GM12878 (cell line): ENCODE data around the gene VIT. TPM values are rescaled to one million over a fixed set of nuclear protein-coding genes. Genes with fewer than 3 reads are reported as not detected.

Source experiments
- ATAC-seq: fragments of 200-7000 bp; cut with Tn5 transposase; 3 replicates; pipeline ENCODE4 v1.9.1; 2020; ENCODE audit warnings: mild to moderate bottlenecking, moderate library complexity
- BruUV-seq: library from RNA; stranded (reverse); fragments of 400-500 nt; replicated peaks from 2 replicates; lab custom pipeline; 2021; lab: Mats Ljungman, UMichigan
- CTCF ChIA-PET: fragments of 300-600 bp; sonication (Branson Sonifier 250); formaldehyde crosslinking; extraction: SDS; loops from one replicate; lab custom pipeline; 2021; ENCODE audit warnings: inconsistent platforms; lab: Yijun Ruan, JAX
- POLR2A ChIA-PET: fragments of 350-600 bp; formaldehyde crosslinking; extraction: SDS; loops from one replicate; lab custom pipeline; 2021; ENCODE audit warnings: inconsistent platforms; lab: Charles Lee
- RAD21 ChIA-PET: fragments of 300-600 bp; sonication (Branson Sonifier 250); formaldehyde crosslinking; loops from one replicate; lab custom pipeline; 2023; ENCODE audit warnings: antibody characterized with exemption; ENCODE audit not compliant: unreplicated experiment; lab: Charles Lee
- SMC1A ChIA-PET: fragments of 300-600 bp; sonication (Branson Sonifier 250); formaldehyde crosslinking; loops from one replicate; lab custom pipeline; 2023; ENCODE audit not compliant: unreplicated experiment, uncharacterized antibody; lab: Charles Lee
- DNase-seq: peaks from one replicate; pipeline ENCODE4 v3.0.0-alpha.2; 2011; ENCODE audit warnings: low read depth, low spot score
- FAIRE-seq: peaks from 3 replicates; lab custom pipeline; 2011; peaks lifted over from hg19 to GRCh38; lab: Jason Lieb, UNC
- H2AFZ ChIP-seq: 2 replicates; pipeline ENCODE4 v1.6.0; 2011; ENCODE audit warnings: low read depth, low read length, control low read depth; ENCODE audit not compliant: control insufficient read depth
- H3K27ac ChIP-seq: 2 replicates; pipeline ENCODE4 v1.5.1; 2011; ENCODE audit warnings: control low read depth; ENCODE audit not compliant: control insufficient read depth, insufficient read depth
- H3K27me3 ChIP-seq, 2 experiments: replicated peaks in 1 of 2; 2 replicates each; pipeline versions ENCODE4 v1.6.0 to v1.6.1; 2011; ENCODE audit warnings: low read length in 1 of 2; ENCODE audit not compliant: control insufficient read depth in 2 of 2, insufficient read depth in 2 of 2
- H3K36me3 ChIP-seq, 2 experiments: 2 replicates each; pipeline ENCODE4 v1.5.1; 2011; ENCODE audit warnings: low read length in 1 of 2; ENCODE audit not compliant: control insufficient read depth in 2 of 2, insufficient read depth in 2 of 2
- H3K4me1 ChIP-seq: 2 replicates; pipeline ENCODE4 v1.6.1; 2011; ENCODE audit warnings: mild to moderate bottlenecking, low read length, moderate library complexity, mixed read lengths; ENCODE audit not compliant: control insufficient read depth, insufficient read depth
- H3K4me2 ChIP-seq: 2 replicates; pipeline ENCODE4 v1.6.0; 2011; ENCODE audit warnings: control low read depth; ENCODE audit not compliant: control insufficient read depth, insufficient read depth
- H3K4me3 ChIP-seq: fragments of 200-600 bp; sonication (generic); 2 replicates; pipeline ENCODE4 v1.5.1; 2016
- H3K79me2 ChIP-seq: 2 replicates; pipeline ENCODE4 v1.6.0; 2011; ENCODE audit warnings: low read length; ENCODE audit not compliant: control insufficient read depth, insufficient read depth
- H3K9ac ChIP-seq: 2 replicates; pipeline ENCODE4 v1.8.0; 2011; ENCODE audit warnings: low read length, control low read depth, mixed read lengths; ENCODE audit not compliant: control insufficient read depth, insufficient read depth
- H3K9me3 ChIP-seq: replicated peaks from 3 replicates; pipeline ENCODE4 v1.5.1; 2011; ENCODE audit warnings: mild to moderate bottlenecking, low read length; ENCODE audit not compliant: control insufficient read depth, insufficient read depth
- H4K20me1 ChIP-seq: 2 replicates; pipeline ENCODE4 v1.6.0; 2011; ENCODE audit not compliant: control insufficient read depth, insufficient read depth
- ASH2L ChIP-seq: fragments of 300-600, 200-600 bp; sonication (generic); IDR thresholded peaks from 2 replicates; pipeline ENCODE4 v1.6.1; 2017; ENCODE audit warnings: low read depth, mild to moderate bottlenecking, borderline replicate concordance
- BCL11A ChIP-seq: IDR thresholded peaks from 2 replicates; pipeline ENCODE4 v1.6.1; 2011; ENCODE audit warnings: low read depth, low read length
- CREB1 ChIP-seq: IDR thresholded peaks from 2 replicates; pipeline ENCODE4 v1.6.1; 2012; ENCODE audit warnings: low read depth, mild to moderate bottlenecking, inconsistent platforms
- EGR1 ChIP-seq, 2 experiments: IDR thresholded peaks; 1 replicate in 1 of 2; 2 replicates in 1 of 2; pipeline ENCODE4 v1.6.1; 2011 to 2012; ENCODE audit warnings: low read depth in 2 of 2, low read length in 2 of 2, borderline replicate concordance in 1 of 2, mild to moderate bottlenecking in 1 of 2, moderate library complexity in 1 of 2
- FOXK2 ChIP-seq: fragments of 450-650 bp; IDR thresholded peaks from 2 replicates; pipeline ENCODE4 v1.6.1; 2017; ENCODE audit warnings: mild to moderate bottlenecking, moderate library complexity
- HDGF ChIP-seq: fragments of 450-650 bp; IDR thresholded peaks from 2 replicates; pipeline ENCODE4 v1.6.1; 2016; ENCODE audit warnings: antibody characterized with exemption
- POLR2AphosphoS2 ChIP-seq: IDR thresholded peaks from 2 replicates; pipeline ENCODE4 v1.6.1; 2011; ENCODE audit warnings: low read depth, mild to moderate bottlenecking, low read length, improper control_type of control experiment, moderate library complexity
- SMAD1 ChIP-seq: fragments of 450-650 bp; IDR thresholded peaks from 2 replicates; pipeline ENCODE4 v1.6.1; 2018; ENCODE audit warnings: mild to moderate bottlenecking, low read depth; ENCODE audit not compliant: partially characterized antibody
- SREBF2 ChIP-seq: IDR thresholded peaks from 2 replicates; pipeline ENCODE4 v1.6.1; 2012; ENCODE audit warnings: mild to moderate bottlenecking, low read length
- in situ Hi-C: fragments of 300-500 bp; cut with MboI; formaldehyde crosslinking; loops from 9 replicates; pipeline ENCODE4 v1.14.3; 2018; ENCODE audit warnings: mixed read lengths
- intact Hi-C: fragments of 100-400 bp; cut with micrococcal nuclease; formaldehyde crosslinking; loops from one replicate; pipeline ENCODE4 v1.14.2; 2022; ENCODE audit not compliant: unreplicated experiment
- polyA plus RNA-seq, 11 experiments: library from polyadenylated mRNA; depleted of rRNA in 4 of 11; unstranded in 6 of 11; stranded (reverse) in 5 of 11; fragments of >200 nt; fragmentation: Nextera tagmentation in 4 of 11; fragmentation: Illumina TruSeq in 1 of 11; extraction: Ambion mirVana in 4 of 11; extraction: Trizol in 1 of 11; gene quantifications; 1 replicate in 1 of 11; 2 replicates in 10 of 11; pipeline versions ENCODE4 v1.2.1 to v1.2.3, GENCODE V29; 2011 to 2016; ENCODE audit warnings: inconsistent platforms in 2 of 11, missing spikeins in 2 of 11, low read depth in 1 of 11
- total RNA-seq, 4 experiments: library from RNA; depleted of rRNA in 3 of 4; stranded (reverse); fragments of >200 nt in 3 of 4; fragmentation: Illumina TruSeq in 1 of 4; extraction: Trizol in 1 of 4; gene quantifications; 2 replicates each; pipeline versions ENCODE4 v1.2.1 to v1.2.3, GENCODE V29; 2013 to 2021
- TF ChIP-seq, protein P1 (sequence below): IDR thresholded peaks from 2 replicates; pipeline ENCODE4 v1.6.1; 2012; ENCODE audit warnings: low read depth, low read length, improper control_type of control experiment

Gene VIT
- total and polyA plus RNA-seq, 10 of the 15 experiments (the other 5 are each of a cell fraction or from before 2014, with no cell fraction given) = 0.05 to 0.14 TPM; not detected in 8

DNA sequence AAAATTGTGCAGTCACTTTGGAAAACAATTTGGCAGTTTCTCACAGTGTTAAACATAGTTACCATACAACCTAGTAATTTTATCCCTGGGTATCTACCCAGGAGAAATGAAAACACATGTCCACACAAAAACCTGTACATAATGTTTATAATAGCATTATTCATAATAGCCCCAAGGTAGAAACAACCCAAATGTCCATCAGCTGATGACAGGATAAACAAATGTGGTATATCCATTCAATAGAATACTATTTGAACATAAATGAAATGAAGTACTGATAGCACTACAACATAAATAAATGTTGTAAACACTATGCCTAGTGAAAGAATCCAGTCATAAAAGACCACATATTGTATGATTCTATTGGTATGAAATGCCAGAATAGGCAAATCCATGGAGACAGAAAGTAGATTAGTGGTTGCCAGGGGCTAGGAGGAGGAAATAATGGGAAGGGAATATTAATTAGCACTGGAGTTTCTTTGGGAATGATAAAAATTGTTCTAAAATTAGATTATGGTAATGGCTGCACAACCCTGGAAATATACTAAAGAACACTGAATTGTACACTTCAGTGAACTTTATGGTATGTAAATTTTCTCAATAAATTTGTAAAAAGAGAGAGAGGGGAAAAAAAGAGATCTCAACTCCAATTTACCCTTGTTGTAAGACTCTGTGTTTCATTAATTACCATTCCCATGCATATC, 20.8 kb upstream of the VIT start:
- Histone ChIP-seq H4K20me1 (no peaks in the 10 kb centered on the region), H3K4me2 (no peak overlapping the region), H2AFZ (no peak overlapping the region), H3K9me3 (no peaks in the 10 kb centered on the region; the same call in 2 of the 3 replicates), H3K4me3 (no peak overlapping the region), H3K4me1 (no peaks in the 10 kb centered on the region), H3K27me3 (no peaks in the 10 kb centered on the region), H3K36me3 (no peaks in the 10 kb centered on the region), H3K27ac (no peak overlapping the region), H3K79me2 (no peaks in the 10 kb centered on the region), H3K9ac (no peak overlapping the region)
- in situ Hi-C loops = no loop called here
- intact Hi-C loops = no loop called here
- BruUV-seq = no TSS peak
- FAIRE-seq (no peak), ATAC-seq (no peak), DNase-seq (no peak)
- POLR2A ChIA-PET = no interaction called here
- RAD21 ChIA-PET = no interaction called here
- CTCF ChIA-PET = interaction anchor here (1.3 to 1.4 kb wide), 2 partner anchors 11 to 110 kb away, joined by 4 to 6 read pairs; no protein-coding TSS in a partner anchor
- SMC1A ChIA-PET = interaction anchor here (1.2 kb wide), 1 partner anchor 11 kb away, joined by 3 read pairs; no protein-coding TSS in a partner anchor
- TF ChIP-seq SMAD1 = no peak
- TF ChIP-seq ASH2L = no peak
- no peak for TF ChIP-seq SREBF2
- TF ChIP-seq FOXK2 = no peak
- TF ChIP-seq, protein P1, sequence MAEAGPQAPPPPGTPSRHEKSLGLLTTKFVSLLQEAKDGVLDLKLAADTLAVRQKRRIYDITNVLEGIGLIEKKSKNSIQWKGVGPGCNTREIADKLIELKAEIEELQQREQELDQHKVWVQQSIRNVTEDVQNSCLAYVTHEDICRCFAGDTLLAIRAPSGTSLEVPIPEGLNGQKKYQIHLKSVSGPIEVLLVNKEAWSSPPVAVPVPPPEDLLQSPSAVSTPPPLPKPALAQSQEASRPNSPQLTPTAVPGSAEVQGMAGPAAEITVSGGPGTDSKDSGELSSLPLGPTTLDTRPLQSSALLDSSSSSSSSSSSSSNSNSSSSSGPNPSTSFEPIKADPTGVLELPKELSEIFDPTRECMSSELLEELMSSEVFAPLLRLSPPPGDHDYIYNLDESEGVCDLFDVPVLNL = no peak
- TF ChIP-seq EGR1 (IDR thresholded peaks at IDR 0.05; ENCODE audit: borderline replicate concordance in 1 of 2, low read depth in 2 of 2, low read length in 2 of 2) = no peak
- TF ChIP-seq CREB1 = no peak
- no peak for TF ChIP-seq HDGF
- TF ChIP-seq POLR2AphosphoS2 = no peak
- no peak for TF ChIP-seq BCL11A
